Transverse colon (tissue), 4 donors: ENCODE results near the gene PRR16. TPM values are rescaled to one million over a fixed set of nuclear protein-coding genes. Genes with fewer than 3 reads are reported as not detected.

ENCODE experiments used
- DNase-seq: peaks from one replicate; pipeline ENCODE4 v3.0.0-alpha.2; 2019
- H3K27ac ChIP-seq, 4 donors: fragments of 200-600 bp; sonication (generic); 2 replicates each; pipeline ENCODE4 v1.5.1; 2016 to 2018; ENCODE audit warnings: inconsistent platforms in 4 of 4
- H3K27me3 ChIP-seq: fragments of 200-600 bp; sonication (generic); 2 replicates; pipeline ENCODE4 v1.5.1; 2017; ENCODE audit warnings: inconsistent platforms
- H3K36me3 ChIP-seq, 4 donors: fragments of 200-600 bp; sonication (generic); 2 replicates each; pipeline ENCODE4 v1.5.1; 2017 to 2019; ENCODE audit warnings: inconsistent platforms in 4 of 4
- H3K4me1 ChIP-seq, 4 donors: fragments of 200-600 bp; sonication (generic); 2 replicates each; pipeline ENCODE4 v1.5.1; 2017 to 2020; ENCODE audit warnings: inconsistent platforms in 4 of 4
- H3K4me3 ChIP-seq, 4 donors: fragments of 200-600 bp; sonication (generic); 1 replicate in 1 of 4; 2 replicates in 3 of 4; pipeline versions ENCODE4 v1.5.1 to v1.6.1; 2017 to 2019; ENCODE audit warnings: inconsistent platforms in 4 of 4
- H3K9me3 ChIP-seq, 2 donors: fragments of 200-600 bp; sonication (generic); 2 replicates each; pipeline ENCODE4 v1.5.1; 2017 to 2019; ENCODE audit warnings: inconsistent platforms in 2 of 2
- CTCF ChIP-seq, 5 experiments: fragments of 200-600 bp in 3 of 5; fragments of 450-650 bp in 2 of 5; sonication (generic) in 3 of 5; IDR thresholded peaks; 1 replicate in 2 of 5; 2 replicates in 3 of 5; pipeline ENCODE4 v1.5.1; 2016 to 2017; ENCODE audit warnings: antibody characterized with exemption in 5 of 5, inconsistent platforms in 3 of 5, mild to moderate bottlenecking in 2 of 5, moderate library complexity in 1 of 5
- EP300 ChIP-seq: sonication (generic); formaldehyde crosslinking; IDR thresholded peaks from one replicate; pipeline ENCODE4 v1.6.1; 2017; ENCODE audit warnings: antibody characterized with exemption, low read depth
- POLR2A ChIP-seq: fragments of 450-650 bp; IDR thresholded peaks from one replicate; pipeline ENCODE4 v1.6.1; 2016; ENCODE audit warnings: antibody characterized with exemption, mild to moderate bottlenecking, moderate library complexity
- POLR2AphosphoS5 ChIP-seq, 3 donors: sonication (generic); formaldehyde crosslinking; IDR thresholded peaks; one replicate each; pipeline ENCODE4 v1.6.1; 2016; ENCODE audit warnings: antibody characterized with exemption in 3 of 3
- WGBS, 2 donors: methylation state at CpG; one replicate each; pipeline ENCODE4 v1.1.5; 2018; ENCODE audit warnings: low coverage in 1 of 2; 5-methylcytosine and 5-hydroxymethylcytosine counted together
- in situ Hi-C, 4 donors: fragments of 200-750 bp; cut with MboI; loops; one replicate each; pipeline versions ENCODE4 v1.15.0 to v1.15.1; 2017; ENCODE audit warnings: low sequenced_read_pairs in 3 of 4, low pct_ligation_motif_present in 1 of 4, low pct_unique_long_range_greater_than_20kb in 1 of 4
- intact Hi-C: fragments of 100-400 bp; cut with DNase I; formaldehyde crosslinking; loops from one replicate; pipeline ENCODE4 v1.15.1; 2023; ENCODE audit warnings: low total_unique reads
- total RNA-seq, 4 donors: library from RNA; depleted of rRNA; stranded (reverse); fragments of >200 nt; gene quantifications; one replicate each; pipeline ENCODE4 v1.1.0, GENCODE V29; 2016

Gene PRR16
- total RNA-seq, 4 donors from 2014 or later, result 2.7 to 9.7 (median 6.3) TPM

GRCh38 chr5:120442694-120443093 is 21.4 kb upstream of the PRR16 start:
- no peak overlapping the region for H3K4me3 ChIP-seq
- no peak overlapping the region for H3K27ac ChIP-seq
- 60 to 84% methylated on average over 3 of the region's 3 CpGs for WGBS, 2 donors
- intact Hi-C loops (no loop called here), in situ Hi-C loops (no loop called here)
- no peaks in the 10 kb centered on the region for H3K4me1 ChIP-seq
- DNase-seq, result no peak
- no peaks in the 10 kb centered on the region for H3K36me3 ChIP-seq
- H3K27me3 ChIP-seq, result no peaks in the 10 kb centered on the region
- no peaks in the 10 kb centered on the region for H3K9me3 ChIP-seq
- TF ChIP-seq EP300 (no peak), POLR2A (no peak), POLR2AphosphoS5 (IDR thresholded peaks at IDR 0.05) (no peak), CTCF (IDR thresholded peaks at IDR 0.05) (no peak)

GRCh38 chr5:120443607-120444006 is 20.5 kb upstream of the PRR16 start:
- Histone ChIP-seq H3K4me3 (no peak overlapping the region), H3K27me3 (no peaks in the 10 kb centered on the region), H3K4me1 (no peaks in the 10 kb centered on the region), H3K27ac (no peak overlapping the region), H3K9me3 (no peaks in the 10 kb centered on the region), H3K36me3 (no peaks in the 10 kb centered on the region)
- WGBS, 2 donors, result 67 to 83% methylated on average over 1 to 2 of the region's 2 CpGs
- intact Hi-C loops, result no loop called here
- DNase-seq, result no peak
- TF ChIP-seq CTCF (IDR thresholded peaks at IDR 0.05), result no peak
- TF ChIP-seq EP300, result no peak
- no peak for TF ChIP-seq POLR2A
- no peak for TF ChIP-seq POLR2AphosphoS5 (IDR thresholded peaks at IDR 0.05)
- in situ Hi-C loops, result no loop called here

- H3K4me3 ChIP-seq, result no peak overlapping the region
- no peak for TF ChIP-seq CTCF (IDR thresholded peaks at IDR 0.05)
- peak in 2 of 3 donors; percentile 18 to 36 for TF ChIP-seq POLR2AphosphoS5 (IDR thresholded peaks at IDR 0.05)
- in situ Hi-C loops, result no loop called here
- no peaks in the 10 kb centered on the region for H3K4me1 ChIP-seq
- no peaks in the 10 kb centered on the region for H3K36me3 ChIP-seq
- intact Hi-C loops, result no loop called here
- H3K9me3 ChIP-seq, result no peaks in the 10 kb centered on the region
- DNase-seq, result no peak
- 29 to 41% methylated on average over 2 of the region's 2 CpGs for WGBS, 2 donors
- peak overlapping the region in 1 of 4 donors; percentile 28 for H3K27ac ChIP-seq
- no peaks in the 10 kb centered on the region for H3K27me3 ChIP-seq
Measured at GRCh38 chr5:120446068-120446492, 18.0 kb upstream of the PRR16 start.

- TF ChIP-seq POLR2A (no peak), POLR2AphosphoS5 (IDR thresholded peaks at IDR 0.05) (no peak), EP300 (no peak), CTCF (IDR thresholded peaks at IDR 0.05) (no peak)
- intact Hi-C loops, result no loop called here
- Histone ChIP-seq H3K27me3 (no peaks in the 10 kb centered on the region), H3K36me3 (no peaks in the 10 kb centered on the region), H3K4me1 (no peaks in the 10 kb centered on the region), H3K9me3 (no peaks in the 10 kb centered on the region), H3K4me3 (no peak overlapping the region), H3K27ac (peak overlapping the region in 2 of 4 donors; percentile 28)
- 48 to 52% methylated on average over 2 of the region's 2 CpGs for WGBS, 2 donors
- in situ Hi-C loops, result no loop called here
- no peak for DNase-seq
Measured at GRCh38 chr5:120446901-120447300, 17.2 kb upstream of the PRR16 start.
